Inflammatory macrophage treated with lipopolysaccharide for 4 hours (primary cell): ENCODE data around the gene ST7L.

Experiments used
- DNase-seq: peaks from one replicate; pipeline ENCODE4 v3.0.0-alpha.2; 2020

ST7L gene

DNA sequence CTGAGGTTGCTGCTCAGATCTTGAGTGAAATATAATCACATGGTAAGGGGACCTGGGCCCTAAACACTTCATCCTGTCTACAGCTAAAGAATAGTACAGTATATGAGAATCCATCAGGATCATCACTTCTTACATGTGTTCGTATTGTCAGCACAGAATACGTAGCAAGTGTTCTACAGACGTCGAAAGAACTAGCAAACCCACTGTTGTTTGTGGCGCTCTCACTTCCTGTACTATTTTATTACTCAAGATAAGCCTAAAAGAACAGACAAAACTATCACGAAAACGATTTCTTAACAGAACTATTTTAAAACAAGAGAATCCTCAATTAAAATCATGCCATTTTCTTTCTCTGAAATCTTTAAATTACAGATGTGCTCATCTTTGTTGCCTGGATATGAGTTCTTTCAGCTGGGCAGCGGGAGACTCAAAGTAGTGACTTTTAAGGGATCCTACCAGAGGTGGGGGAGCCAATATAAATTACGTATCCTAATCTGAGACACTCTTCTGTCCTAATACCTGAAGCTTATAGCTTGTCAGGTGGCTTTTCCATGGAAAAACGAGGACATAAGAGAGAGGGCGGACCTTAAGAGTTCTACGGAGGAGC, 724 bp downstream of the ST7L start:
- DNase-seq, result peak; percentile 67

DNA sequence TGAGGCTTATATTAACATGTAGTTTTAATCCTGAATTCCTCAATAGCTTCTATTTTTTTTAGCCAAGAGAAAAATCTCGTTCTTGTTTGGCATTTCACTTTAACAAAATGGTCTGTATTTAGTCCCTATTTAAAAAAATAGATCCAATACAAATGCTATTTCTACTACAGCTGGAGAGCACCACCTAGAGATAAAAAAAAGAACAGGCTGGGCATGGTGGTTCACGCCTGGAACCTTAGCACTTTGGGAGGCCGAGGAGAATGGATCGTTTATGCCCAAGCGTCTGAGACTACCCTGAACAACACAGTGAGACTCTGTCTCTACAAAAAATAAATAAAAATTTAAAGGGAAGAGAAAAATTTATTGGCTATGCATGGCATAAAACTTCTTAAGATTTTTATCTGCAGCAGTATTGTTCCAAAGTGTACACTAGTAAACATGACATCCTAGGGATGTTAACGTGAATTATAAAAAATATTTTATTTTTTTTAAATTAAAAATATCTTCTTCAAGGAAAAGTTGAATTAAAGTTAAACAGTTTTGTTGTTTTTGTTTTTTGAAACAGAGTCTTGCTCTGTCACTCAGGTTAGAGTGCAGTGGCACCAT, 4.4 kb downstream of the ST7L start:
- DNase-seq, result no peak

DNA sequence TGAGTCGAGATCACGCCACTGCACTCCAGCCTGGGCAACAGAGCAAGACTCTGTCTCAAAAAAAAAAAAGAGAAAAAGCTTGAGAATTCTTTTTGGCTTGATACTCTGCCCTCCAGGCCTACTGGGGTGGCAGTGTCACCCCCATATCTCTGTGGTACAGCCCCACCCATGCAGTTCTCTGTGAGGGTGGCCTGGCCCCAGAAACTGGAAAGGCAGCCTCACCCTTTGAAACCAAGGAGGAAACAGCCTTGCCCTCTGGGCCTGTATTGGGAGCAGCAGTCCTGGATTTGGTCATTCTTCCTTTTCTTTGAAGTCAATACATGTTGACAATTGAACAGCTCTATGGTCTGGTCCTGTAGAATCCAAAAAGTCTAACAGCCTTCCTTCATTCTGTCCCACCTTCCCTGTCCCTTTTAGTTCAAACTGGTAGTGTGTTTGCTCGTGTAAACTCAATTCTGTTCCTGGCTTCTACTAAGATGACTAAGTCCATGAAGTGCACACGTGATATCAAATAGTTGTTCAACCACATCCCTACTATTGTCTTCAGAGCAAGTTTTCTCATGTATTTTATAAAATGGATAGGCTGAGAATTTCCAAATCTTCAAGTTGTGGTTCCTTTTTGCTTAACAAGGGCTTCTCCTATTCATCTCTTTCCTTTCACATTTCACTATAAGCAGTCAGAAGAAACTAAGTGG, 13.2 kb downstream of the ST7L start:
- no peak for DNase-seq

DNA sequence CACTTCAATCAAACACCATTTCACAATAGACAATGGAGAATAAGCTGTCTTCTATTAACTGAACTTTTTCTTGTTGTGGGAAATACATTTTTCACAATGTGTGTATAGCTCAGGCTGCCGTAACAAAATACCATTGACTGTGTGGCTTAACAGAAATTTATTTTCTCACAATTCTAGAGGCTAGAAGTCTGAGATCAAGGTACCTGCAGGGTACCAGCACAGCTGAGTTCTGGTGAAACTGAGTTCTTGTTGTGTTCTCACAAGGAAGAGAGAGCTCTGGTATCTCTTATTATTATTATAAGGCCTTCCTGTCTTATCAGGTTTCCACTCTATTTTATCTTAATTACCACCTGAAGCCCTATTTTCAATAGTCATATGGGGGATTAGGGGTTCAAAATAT, 15.4 kb downstream of the ST7L start:
- no peak for DNase-seq

DNA sequence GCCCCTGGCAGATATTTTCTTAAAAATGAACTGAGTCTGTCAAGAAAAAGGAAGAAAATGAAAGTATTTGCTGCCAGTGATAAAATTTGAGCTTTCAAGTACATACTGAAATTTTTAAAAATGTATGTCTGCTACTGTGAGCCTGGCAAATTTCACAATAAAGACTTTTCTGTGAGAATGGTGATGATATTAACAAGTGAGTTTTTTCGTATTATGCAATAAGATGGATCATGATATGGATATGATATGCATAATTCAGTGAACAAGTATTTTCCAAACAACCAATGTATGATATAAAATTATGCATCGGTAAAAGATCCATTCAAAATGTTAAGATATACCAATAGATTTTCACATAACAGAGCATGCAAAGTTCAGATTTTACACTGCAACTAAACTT, 15.9 kb downstream of the ST7L start:
- no peak for DNase-seq

DNA sequence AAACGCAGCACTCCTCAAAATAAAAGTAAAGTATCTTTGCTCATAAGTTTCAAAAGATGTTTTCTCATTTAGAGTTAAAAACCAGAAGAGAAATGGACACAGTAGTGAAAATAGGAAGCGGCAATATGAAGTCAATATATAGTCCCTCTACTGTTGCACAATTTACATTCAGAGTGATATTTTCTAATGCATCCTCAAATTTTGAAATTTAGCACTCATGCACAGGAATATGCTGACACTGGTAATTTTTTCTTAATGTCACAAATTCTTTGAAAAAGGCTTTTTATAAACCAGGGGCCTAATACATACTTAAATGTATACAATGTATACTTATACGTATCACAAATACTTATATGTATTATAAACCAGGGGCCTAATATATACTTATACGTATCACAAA, 19.5 kb downstream of the ST7L start:
- DNase-seq, result peak; percentile 69

DNA sequence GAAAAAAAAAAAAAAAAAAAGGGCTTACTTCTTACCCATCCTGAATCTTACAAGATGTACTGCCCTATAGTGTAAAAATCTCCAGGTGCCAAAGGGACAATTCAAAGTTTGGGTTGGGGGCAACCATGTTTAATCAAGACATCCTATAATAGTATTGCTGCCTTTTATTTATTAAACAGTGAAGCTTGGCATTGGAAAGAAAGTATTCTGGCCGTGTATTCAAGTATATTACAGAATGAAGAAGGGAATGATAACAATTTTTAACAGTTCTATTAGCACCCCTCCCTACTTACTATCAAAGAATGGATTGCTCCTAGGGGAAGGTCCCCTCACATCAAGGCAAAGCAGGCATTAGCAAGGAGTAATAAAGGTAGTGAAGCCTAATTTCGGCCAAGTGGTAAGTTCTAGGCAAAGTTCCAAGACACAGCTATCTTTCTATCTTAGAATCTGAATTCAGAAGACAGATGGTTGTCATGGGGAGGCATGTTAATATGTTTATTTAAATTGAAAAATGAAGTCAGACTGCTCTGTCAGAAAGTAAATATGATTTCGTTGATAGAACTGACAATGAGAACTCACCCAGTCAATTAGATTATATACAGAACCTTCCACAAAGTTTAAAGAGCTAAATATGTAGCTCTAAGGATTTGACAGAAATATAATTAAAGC, 24.6 kb downstream of the ST7L start:
- DNase-seq, result no peak

DNA sequence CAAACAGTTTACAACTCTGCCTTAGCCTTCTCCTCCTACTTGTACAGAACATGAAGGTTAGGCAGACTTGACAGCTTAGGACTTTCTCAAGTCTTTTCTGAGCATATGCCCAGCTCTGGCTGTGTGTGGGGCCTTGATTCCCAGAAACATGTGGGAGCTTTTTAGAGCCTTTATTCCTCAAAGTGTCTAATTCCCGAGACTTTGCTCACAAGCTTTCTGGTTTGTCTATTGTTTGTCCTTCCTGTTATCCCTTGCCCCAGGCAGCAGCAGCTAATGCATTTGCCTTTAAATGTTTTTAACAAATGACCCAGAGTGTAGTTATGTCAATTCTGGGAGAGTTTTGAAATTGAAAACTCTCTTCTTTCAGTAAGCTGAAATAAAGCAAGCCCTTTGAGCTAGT, 29.2 kb downstream of the ST7L start:
- DNase-seq, result no peak

DNA sequence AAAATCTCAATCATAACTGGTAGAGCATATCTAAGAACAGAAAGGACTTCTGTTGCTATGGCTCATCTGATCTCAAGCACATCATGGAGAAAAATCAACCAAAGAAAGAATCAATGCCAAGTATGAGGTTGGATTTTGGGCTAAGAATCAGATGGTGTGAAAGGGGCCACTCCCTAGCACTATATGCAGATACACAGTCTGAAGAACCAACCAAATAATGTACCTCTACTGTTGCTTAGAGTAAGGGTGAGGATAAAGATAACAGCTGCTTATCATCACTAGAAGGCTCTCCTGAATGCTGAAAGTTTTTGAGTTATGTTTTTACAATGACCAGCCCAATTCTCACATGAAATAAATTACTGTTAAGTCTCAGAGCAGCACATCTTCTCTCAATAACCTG, 35.6 kb downstream of the ST7L start:
- DNase-seq, result no peak

DNA sequence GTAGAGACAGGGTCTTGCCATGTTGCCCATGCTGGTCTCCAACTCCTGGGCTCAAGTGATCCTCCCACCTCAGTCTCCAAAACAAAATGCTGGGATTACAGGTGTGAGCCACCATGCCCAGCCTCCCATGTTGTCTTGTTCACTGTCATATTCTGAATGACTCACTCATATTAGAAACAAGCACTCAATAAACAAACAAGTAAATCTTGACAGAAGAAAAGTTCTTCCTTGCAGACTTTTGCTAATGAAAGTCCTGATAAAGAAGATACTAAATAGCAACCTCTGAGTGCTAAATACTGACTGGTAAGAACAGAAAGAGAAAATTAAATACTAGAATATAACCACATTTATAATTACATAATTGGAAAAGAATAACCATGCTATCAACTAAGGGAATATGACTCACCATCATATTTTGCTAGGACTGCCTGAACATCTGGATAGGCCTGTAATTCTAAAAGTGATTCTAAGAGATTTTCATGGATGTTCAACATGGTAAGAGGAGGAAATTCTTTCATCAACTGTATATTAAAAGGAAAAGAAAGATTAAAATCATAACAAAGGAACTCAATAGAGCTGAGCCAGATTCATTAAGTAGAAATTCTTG, 37.3 kb downstream of the ST7L start:
- no peak for DNase-seq

DNA sequence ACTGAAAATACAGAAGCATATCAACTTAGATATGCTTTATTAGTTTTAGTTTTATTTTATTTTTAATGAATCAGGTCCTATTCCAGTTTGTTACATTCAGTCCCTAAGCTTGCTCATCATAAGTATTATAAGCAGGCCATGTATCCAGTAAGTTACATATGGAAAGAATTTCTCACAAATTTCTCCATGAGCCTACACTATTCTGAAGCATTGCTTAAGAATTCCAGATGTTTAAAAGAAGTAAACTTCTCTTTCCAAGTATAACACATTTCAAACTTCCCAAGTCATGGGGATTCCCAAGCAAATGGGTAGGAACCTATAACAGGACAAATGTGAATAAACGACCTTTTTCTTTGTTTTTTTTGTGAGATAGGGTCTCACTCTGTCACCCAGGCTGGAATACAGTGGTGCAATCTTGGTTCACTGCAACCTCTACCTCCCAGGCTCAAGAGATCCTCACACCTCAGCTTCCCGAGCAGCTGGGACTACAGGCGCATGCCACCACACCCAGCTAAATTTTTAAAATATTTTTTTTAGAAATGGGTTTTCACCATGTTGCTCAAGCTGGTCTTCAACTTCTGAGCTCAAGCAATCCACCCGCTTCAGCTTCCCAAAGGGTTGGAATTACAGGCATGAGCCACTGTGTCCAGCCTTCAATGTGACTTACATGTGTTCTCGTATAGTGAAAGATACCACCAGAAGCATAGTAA, 39.0 kb downstream of the ST7L start:
- no peak for DNase-seq

DNA sequence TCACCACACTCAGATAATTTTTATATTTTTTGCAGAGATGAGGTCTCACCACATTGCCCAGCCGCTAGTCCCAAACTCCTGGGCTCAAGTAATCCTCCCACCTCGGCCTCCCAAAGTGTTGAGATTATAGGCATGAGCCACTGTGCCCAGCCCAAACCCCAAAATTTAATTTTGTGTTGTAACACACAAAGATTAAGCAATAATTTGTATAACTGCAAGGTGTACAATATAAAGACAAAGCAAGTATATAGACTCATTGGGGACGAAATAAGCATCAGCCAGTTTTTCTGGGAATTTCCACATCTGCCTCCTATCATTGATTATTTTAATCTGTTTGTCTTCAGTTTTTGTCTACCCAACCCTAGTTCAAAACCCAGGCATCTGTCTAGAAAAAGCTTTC, 42.7 kb downstream of the ST7L start:
- no peak for DNase-seq

DNA sequence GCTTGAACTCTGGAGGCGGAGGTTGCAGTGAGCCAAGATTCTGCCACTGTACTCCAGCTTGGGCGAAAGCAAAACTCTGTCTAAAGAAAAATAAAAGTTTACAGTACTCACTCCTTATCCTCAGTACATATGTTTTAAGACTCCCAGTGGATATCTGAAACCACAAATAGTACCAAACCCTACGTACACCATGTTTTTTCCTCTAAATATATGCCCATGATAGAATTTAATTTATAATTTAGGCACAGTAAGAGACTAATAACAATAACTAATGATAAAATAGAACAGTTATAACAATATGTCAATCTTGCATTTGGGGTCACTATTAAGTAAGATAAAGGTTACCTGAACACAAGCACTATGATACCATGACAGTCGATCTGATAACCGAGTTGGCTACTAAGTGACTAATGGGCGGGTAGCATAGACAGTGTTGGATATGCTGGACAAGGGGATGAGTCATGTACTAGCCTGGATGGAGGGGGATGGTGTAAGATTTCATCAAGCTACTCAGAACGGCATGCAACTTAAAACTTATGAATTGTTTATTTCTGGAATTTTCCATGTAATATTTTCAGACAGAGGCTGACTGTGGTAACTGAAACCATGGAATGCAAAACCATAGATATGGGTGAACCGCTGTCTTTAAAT, 43.7 kb downstream of the ST7L start:
- no peak for DNase-seq

DNA sequence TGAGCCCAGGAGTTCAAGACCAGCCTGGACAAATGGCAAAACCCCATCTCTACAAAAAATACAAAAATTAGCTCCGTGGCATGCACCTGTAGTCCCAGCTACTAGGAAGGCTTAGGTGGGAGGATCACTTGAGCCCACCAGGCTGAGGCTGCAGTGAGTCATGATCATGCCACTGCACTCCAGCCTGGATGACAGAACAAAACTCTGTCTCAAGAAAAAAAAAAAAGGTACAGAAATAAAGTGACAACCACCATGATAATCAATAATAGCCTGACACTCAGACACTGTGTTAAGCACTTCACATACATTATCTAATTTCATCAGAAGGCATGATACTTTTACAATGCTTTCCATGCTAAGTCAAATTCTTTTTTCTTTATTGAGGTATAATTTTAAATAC, 53.1 kb downstream of the ST7L start:
- DNase-seq, result no peak

DNA sequence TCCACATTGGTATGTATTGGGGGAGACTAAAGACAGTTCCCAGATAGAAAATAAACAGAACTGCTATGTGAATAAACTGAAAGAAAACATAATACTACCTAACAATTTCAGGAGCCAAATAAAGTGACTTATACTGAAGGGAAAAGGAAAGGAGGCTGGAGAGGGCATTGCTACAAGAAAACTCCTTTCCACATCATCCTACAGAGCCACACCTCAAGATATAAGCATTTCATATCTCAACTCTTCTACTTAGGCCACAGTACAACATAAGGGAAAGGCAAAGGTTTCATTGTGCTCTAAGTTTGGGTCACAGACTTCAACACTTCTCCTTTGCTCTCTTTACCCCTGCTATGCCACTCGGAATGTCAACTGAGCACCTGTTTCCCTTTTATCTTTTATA, 54.9 kb downstream of the ST7L start:
- DNase-seq, result no peak

DNA sequence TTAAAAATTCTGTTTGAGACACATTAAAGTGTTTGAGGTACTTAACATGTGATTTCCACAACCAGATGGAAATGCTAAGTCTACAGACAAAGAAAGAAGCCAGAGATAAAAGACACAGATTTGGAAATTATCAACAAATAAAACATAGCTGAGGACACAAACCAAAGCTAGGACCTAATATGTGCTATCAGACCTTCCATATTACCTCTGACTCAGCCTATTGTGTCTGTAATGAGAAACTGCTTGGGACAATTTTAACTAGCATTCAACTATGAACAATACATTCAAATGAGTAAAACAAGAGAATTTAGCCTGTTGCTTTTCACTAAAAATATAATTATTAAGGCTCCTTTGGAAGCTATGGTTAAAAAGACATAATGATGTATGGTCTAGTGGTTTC, 55.6 kb downstream of the ST7L start:
- DNase-seq, result no peak

DNA sequence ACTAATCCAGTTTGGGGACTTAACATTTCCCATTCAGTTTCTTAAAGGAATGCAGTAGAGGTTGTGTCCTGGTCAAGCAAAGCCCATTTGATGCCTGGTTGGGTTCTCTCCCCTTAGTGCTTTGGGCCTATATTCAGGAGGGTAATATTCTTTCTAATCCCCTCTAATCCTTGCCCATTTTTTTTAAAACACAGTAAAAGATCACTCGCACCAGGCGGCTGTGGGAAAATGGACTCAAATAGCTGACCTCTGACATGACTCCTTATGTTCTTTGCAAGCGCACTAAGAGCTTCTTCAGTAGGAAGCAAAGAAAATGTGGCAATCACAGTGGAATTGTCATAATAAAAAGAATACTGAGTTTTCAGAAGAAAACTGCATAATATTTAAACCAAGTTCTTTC, 60.3 kb downstream of the ST7L start:
- no peak for DNase-seq

DNA sequence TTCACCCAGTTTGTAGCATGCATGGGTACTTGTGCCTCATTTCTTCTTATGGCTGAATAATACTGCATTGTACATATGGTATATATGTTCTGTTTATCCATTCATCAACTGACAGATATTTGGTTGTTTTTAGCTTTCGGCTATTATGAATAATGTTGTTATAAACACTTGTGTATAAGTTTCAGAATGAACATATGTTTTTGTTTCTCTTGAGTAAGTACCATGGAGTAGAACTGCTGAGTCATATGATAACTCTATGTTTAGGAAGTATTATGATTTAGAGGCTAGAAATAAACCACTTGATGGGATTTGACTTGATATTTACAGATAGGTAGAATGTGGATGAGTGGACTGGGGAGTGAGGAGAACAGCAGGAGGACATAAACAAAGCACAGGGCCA, 61.6 kb downstream of the ST7L start:
- no peak for DNase-seq

DNA sequence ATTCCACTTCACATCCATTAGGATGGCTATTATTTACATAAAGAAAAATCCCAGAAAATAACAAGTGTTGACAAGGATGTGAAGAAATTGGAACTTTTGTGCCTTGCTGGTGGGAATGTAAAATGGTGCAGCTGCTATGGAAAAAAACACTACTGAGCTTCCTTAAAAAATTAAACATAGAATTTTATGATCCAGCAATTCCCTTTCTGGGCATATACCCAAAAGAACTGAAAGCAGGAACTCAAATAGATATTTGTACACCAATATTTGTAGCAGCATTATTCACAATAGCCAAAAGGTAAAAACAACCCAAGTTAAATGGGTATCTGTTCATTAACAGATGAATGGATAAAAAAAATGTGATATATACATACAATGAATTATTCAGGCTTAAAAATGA, 64.5 kb downstream of the ST7L start:
- no peak for DNase-seq

DNA sequence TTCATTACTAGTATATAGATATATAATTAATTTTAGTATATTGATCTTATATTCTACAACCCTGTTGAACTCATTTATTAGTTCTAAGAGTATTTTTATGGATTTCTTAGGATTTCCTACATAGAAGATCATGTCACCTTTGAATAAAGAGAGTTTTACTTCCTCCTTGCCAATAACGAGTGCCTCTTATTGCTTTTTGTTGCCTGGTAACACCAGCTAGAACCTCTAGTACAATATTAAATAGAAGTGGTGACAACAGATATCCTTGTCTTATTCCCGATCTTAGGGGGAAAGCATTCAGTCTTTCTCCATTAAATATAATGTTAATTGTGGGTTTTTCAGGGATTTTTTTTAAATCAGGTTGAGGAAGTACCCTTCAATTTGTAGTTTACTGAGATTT, 69.4 kb downstream of the ST7L start:
- DNase-seq, result no peak

DNA sequence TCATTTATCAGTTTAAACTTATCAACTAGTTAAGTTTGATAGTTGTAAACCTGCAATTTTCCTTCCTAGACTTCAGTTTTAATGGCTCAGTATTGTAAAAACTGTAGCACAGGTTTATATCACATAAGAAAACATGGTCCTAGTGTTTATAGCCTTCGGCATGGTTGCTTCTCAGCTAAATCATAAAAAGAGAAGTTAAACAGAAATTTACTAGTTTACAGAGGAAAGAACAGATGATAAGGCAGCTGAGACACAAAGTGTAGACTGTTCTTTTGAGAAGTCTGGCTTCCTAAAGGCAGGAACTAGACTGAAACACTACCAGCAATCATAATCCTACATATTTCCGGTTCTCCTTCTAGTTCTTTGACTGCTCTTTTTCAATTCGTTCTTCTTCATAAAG, 70.4 kb downstream of the ST7L start:
- DNase-seq, result peak; percentile 15

DNA sequence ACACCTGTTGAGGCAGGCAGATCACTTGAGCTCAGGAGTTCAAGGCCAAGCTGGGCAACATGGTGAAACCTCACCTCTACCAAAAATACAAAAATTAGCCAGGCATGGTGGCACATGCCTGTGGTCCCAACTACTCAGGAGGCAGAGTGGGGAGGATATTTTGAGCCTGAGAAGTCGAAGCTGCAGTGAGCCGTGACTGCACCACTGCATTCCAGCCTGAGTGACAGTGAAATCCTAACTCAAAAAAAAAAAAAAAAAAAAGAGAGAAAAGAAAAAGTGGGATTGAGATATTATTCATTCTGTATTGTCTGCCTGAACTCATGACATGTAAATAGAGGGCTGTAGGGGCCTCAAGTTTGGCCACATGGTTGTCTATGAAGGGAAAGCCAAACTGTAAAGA, 72.9 kb downstream of the ST7L start:
- DNase-seq, result no peak

DNA sequence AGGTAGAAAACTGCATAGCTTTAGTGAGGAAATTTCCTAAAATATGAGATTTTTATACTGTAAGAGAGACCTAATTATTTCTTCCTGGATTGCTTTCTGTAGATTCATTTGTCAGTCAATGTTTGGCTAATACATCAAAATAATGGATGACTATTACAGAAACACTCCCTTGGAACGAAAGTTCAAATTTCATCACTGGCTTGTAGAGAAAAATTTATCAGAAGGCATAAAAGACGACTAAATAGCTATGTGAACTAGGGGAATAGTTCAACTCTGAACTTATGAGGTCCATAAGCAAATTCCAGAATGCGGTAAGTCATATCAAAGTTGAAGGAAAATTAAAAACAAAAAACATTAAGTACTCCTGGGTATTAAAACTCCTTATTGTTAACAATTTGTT, 74.2 kb downstream of the ST7L start:
- no peak for DNase-seq
